ENCODE results near the gene ATG4A. TPM values are rescaled to one million over a fixed set of nuclear protein-coding genes. Genes with fewer than 3 reads are reported as not detected.

ATG4A gene
- total RNA-seq, 2 experiments from 2014 or later: 9.4 to 9.7 TPM

DNA sequence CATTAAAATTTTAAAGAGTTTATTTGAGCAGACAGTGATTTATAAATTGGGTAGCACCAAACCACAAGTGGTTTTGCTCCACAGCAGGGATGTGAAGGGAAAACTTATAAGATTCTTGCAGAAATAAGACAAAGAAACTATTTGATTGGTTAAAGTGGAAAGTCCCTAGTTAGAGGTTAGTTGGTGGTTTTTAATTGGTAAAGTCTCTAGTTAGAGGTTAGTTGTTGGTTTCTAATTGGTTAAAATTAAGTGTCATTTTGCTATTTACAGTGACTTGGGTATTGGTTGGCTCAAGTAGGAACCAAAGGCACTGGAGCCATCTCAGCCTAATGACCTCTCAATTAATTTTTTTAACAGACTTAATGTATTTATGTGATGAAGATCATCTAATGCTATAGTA, 23.0 kb downstream of the ATG4A start:
- ChIA-PET CTCF (no interaction called here), POLR2A (no interaction called here)

DNA sequence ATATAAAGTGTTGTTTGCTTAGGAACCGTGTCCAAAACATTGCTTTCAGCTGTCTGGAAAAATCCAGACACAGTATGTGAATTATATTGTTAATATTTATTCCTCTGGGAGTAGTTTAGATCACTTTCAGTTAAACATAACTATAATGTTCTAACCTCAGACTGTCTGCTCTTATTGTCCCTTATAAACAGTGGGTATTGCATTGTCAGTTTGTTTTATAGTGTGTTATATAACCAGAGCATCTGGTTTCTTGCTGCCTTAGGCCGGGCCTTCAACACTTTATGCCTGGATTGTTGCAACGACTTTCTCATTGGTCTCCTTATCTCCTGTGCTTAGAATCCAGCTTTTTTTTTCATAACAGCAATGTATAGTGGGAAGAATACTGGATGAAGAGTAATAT, 26.4 kb downstream of the ATG4A start:
- ChIA-PET CTCF (no interaction called here), POLR2A (no interaction called here)

DNA sequence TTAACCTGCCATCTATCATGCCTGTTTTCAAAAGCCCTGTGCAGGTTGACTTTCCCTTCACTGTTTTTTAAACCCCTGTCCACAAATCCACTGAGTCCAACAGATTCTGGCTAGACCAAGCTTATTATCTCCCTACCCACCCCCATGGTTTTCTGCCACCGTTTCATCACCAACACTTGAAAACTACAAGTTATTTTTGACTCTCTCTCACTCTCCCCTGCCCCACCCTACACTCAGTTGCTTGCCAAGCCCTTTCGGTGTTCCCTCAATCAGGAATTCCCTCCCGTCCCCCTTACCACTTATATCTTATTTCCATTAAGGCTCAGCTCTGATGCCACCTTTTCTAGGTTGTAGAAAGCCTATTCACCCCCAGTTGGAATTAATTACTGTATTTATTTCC, 29.7 kb downstream of the ATG4A start:
- ChIA-PET POLR2A (no interaction called here), CTCF (no interaction called here)

DNA sequence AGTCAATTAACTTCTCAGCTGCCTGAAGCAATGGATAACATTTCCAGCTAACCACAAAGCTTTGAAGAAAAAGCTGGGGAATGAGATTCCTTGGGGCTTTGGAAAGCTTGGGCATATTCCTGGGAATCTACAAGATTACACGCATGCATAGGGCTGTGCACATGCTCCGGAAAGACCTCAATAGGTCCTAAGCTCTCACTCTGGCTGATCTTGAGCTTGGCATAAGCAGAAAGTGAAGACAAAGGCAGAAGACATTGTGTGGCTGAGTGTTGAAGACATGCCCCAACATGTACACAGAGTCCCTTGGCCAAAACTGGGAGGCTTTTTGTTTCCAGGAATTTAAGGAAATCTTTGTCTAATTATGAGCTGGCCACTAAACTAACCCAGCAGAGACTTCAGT, 31.2 kb downstream of the ATG4A start:
- CTCF ChIA-PET: no interaction called here
- POLR2A ChIA-PET: no interaction called here

DNA sequence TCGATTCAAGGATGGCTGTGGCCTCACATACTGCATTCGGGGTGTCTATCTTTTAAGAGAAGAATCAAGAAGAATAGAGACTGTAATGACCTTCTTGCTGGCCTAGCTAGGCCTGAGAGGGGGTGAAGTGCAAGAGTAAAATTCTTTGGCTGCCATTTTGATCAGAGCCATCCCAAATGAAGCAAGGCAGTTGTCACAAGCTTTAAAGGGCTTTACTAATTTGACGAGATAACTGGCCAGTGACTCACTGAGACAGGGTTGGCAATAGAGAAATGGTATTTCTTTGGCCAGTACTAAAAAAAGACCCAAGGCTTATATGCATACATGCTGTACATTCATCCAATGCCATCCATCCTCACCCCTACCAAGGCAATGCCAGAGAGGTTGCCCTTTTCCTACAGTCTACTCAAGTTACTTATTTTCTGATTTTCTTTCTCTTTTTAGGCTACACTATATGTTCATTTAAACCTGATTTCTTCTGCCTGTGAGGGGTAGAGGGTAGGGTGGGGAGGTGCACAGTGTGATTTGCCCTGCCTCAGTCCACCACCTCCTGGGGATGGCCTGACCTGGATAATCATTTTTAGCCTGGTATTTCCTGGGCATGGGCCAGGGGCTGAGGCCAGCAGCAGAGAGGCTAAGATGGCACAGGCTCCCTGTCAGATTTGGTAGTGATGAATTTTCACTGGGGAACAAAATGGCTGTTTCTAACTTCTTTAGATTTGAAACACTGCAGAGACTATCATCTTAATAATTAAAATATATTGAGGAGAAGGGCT, 32.2 kb downstream of the ATG4A start:
- POLR2A ChIA-PET: no interaction called here
- CTCF ChIA-PET: no interaction called here

DNA sequence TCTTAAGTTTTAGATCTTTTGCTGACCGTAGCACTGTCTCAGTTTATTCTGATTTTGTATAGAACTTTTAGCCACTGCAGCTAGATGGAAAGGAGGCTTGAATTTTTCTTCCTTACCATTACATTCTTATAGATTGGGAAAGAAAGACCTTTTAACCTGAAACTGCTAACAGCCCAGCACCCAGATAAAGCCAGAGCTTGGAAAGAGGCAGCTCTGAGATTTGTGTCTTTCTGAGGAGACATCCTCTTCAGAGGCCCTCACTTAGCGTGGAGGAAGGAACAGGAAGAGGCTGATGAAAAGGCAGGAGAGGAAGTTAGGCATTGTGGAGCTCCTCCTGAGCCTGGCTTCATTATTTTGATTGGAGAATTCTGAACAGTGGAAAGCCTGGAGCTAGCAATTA, 35.1 kb downstream of the ATG4A start:
- POLR2A ChIA-PET: no interaction called here
- CTCF ChIA-PET: no interaction called here

DNA sequence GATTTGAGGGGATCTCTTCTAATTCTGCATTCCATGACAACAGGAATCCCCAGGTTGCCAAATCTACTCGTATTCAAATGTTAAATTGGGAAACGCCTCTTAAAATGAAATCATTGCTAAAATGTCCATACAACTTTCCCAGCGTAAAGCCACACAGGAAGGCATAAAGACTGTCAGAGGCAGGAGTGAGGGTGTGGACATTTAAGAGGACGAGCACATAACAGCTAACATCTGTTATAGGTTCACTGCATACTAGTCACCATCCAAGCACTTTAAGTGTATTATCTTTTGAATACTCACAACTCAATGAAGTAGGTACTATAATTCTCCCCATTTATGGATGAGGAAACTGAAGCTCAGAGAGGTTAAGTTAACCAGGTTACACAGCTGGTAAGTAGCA, 35.6 kb downstream of the ATG4A start:
- ChIA-PET POLR2A (no interaction called here), CTCF (no interaction called here)

DNA sequence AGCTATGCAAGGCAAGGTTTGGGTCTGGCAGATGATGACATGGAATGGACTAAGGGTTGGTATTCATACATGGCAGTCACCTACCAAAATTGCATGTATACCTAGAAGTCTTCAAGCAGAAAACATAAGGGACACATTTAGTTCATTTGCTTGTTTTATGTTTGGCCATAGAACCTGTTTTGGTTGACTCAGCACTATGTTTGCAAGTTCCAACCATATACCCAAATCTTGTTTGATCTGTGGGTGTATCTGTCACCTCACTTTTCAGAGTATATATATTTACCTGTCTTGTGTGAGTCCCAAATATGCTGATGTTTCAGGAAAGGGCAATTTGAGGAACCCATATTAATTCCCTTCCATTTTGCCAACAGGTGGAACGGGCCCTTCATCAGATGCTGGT, 39.3 kb downstream of the ATG4A start:
- ChIA-PET POLR2A (no interaction called here), CTCF (no interaction called here)

DNA sequence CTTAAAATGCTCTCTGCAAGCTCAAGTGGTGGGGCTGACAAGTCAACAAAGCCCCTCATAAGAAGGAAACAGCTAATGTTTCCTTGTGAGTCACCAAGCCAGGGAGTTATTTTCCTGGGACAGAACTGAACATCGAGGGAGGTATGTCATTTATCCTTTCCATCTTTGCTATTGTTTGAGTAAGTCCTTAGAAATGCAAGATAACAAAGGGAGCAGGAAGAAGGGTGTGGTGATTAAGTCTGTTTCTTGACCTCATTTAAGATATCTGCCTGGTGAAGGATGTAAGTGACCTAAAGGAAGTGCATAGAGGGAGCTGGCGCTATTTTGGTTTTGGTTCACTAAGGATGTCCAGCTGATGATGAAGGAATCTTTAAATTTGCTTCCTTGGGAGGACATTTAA, 39.9 kb downstream of the ATG4A start:
- ChIA-PET CTCF (no interaction called here), POLR2A (no interaction called here)

DNA sequence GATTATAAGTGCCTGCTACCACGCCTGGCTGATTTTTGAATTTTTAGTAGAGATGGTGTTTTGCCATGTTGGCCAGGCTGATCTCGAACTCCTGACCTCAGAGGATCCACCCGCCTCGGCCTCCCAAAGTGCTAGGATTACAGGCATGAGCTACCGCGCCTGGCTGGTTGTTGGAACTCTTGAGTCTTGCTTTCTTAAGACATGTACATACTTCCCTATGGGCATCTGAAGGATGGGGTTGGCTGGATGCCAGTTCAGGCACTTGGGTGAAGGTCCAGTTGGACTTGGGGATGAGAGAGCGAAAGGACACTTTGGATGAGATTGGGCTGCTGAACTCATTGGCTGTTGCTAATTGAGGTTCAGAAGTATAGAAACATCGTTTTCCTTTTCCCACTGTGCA, 40.5 kb downstream of the ATG4A start:
- CTCF ChIA-PET: no interaction called here

DNA sequence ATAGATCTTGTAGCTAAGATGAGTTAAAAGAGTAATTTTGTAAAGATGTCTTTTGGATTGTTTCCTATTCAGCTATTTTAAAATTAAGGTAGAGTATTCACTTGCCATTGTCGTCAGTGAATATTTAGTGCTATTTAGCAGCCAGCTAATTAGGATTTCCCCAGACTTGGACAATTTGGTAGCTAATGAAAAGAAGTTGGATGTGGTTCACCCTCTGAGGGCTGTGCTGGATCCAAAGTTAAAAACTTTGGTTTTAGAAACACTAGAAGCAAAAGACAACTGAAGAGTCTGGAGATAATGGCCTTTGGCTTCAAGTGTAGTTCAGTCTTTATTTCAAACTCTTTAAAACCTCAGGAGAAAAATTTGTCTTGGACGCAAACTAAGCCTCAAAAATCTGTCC, 41.3 kb downstream of the ATG4A start:
- ChIA-PET POLR2A (no interaction called here), CTCF (no interaction called here)

More for the DNA sequence above, 40.5 kb downstream of the ATG4A start:
- POLR2A ChIA-PET: no interaction called here

DNA sequence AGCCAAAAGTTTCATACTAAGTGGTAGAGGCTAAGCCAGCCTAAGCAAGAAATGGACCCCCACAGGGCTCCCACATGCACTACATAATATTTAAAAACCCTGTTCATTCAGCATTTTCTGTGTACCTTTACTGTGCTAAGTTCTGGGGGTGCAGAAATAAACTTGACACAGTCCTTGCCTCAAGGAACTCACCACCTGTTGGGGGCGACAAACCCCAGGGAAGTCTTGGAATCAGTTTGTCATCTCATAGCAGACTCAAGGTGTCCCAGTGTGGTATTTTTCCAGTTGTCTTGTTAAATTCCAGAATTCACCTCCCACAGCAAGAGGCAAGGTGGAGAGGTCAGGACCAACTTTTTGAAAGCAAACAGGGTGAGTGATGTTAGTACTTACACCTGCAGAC, 43.1 kb downstream of the ATG4A start:
- ChIA-PET POLR2A (no interaction called here), CTCF (no interaction called here)

DNA sequence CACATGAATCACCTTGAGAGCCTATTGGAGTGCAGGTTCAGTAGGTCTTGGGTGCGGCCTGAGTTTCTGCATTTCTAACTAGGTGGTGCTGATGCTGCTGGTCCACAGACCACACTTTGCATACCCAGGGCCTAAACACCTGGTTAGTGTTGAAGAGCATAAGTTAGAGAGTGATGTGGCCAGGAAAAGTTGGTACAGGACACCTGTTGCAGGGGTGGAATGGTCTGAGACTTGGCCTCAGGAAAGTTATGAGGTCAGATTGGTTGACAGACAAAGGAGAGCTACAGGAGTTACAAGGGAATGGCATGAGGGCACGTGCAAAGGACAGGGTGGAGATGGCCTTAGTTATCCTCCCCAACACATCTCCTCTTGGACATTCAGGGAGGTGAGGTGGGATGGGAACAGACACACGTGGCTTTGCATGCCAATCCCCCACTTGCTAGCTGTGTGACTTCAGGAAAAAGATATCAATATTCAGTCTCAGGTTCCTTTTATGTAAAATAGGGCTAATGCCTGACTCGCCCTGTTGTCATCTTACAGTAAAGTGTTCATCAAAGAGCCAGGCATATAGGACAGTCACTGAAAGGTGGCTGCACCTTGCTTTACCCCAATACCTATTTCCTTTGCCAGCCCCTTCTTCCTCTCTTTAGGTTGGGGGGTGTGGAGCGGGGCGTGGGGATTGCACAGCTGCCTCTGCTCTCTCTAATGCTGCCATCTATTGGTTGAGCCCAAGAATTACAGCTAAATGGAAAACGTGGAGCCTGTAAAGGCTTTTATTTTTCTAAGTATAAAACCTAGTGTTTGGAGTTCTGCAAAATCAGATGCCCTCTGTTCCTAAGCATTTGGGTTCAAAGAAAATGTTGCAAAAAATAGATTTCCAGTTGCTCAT, 47.5 kb downstream of the ATG4A start:
- POLR2A ChIA-PET: no interaction called here
- CTCF ChIA-PET: no interaction called here

DNA sequence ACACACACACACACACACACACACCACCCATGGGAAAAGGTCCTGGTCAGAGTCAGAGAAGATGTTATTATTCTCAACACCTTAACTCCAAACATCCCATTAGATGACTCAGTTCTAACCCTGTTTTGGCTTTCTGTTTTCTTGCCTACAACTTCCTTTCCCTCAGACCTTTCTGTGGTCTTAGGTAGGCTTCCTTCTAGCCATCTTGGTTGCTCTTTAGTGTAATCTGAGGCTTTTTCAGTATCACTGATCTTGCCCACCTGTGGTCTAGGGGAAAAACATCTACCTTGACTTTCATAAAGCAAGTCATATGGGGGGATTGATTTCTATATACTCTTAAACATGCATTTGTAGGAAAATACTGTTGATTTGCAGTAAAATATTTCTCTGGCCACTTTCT, 56.9 kb downstream of the ATG4A start:
- ChIA-PET POLR2A (no interaction called here), CTCF (no interaction called here)

DNA sequence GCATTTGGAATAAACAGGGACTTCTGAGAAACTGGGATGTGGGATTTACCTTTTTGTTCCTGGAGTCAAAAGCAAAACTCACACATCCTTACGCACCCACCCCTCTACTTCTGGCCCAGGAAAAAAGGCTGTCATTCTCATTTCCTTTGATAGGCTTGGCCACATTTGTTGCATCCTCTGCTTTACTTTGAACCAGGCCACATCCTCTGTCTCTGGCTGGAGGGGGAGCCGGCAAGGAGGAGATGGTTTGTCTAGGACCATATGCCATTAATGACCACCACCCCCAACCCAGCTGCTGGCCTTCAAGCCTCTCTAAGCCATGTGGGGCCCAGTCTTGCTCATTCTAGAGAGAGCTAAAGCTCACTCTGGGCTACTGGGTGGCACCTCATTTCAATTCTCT, 64.5 kb downstream of the ATG4A start:
- CTCF ChIA-PET: no interaction called here
- POLR2A ChIA-PET: no interaction called here

DNA sequence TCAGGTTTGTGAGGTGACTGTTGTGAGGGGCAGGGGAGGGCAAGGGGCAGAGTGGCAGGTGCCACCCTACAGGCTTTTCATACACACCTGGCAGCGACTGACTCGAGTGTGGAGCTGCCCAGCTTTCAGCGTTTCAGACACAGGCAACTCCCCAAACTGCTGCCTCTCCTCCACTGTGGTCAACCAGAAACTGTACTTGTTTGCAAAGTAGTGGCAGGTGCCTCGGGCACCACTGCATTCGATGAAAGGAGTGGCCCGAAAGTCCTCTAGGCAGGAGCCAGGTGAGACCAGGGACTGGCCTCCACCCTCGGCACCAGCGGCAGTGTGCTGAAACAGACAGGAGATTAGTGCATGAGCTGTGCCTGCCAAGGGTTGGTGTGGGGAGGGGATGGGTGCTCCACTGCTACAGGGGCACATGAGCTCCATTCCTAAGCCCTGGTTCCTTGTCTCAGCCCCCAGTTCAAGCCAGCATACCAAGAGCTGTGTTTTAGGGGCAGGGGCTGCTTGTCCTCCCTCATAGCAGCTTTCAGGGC, 65.4 kb downstream of the ATG4A start:
- ChIA-PET POLR2A (no interaction called here), CTCF (interaction anchor here (0.6 kb wide), 1 partner anchor 1718 kb away, joined by 3 read pairs; no protein-coding TSS in a partner anchor)

DNA sequence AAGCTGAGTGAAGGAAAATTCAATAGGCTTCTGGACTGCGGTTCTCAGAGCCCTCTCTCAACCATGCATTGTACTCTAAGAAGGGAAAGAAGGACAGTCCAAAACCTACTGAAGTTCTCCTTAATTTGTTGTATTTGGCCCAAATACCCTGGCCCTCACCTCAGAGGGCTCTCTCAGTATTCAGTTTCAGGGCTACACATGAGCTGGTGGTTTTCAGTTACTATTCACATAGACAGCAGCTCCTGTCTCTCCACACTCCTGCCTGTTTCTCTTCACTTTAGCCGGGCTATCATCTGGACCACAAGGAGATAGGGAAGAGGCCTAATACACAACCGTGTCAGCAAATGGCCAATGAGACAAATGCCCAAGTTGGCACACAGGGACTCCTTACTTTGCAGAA, 66.0 kb downstream of the ATG4A start:
- ChIA-PET CTCF (no interaction called here), POLR2A (no interaction called here)

DNA sequence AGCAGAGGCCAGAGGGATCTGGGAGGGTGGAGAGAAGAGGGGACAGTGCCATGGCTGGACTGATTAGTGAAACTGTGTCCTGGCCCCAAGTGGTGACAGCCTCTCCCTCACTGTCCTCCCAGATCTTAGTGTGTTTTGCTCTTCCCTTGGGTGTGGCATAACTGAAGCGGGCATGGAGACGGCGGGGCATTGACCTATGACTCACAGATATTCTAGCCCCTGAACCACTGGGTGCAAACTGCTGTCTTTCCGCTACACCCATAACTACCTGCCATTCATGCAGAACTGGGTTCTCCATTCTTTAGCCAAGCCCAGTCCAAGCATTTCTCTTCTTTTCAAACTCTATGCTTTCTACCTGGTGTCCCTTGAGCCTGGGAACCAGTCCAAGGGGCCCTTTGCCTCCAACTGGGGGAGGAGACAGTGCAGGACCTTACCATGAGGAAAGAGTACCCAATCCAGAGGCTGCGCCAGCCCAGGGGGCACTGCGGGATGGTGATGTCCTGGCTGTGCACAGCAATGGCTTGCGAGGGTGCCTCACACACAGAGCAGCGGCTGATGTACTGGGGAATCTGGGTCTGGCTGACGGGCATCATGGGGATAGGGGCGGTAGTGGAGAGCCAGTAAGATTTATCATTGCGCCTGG, 67.6 kb downstream of the ATG4A start:
- ChIA-PET CTCF (no interaction called here), POLR2A (no interaction called here)

DNA sequence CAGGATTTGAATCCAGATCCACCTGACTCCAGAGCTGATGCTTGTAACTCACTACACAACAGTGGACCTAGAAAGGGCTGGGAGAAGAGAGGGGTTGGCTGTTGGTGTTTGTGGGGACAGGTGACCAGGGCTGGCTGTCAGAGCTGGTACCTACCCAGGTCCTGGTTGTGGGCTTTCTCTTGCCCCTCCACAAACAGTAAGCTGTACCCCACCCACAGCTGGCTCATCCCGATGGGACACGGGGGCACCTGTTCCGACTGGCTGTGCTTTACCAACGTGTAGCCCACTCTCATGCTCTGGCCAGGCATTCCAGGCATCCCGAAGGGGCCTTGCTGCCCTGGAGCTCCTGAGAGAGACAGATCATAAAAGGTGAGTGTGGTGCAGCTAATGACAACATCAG, 68.7 kb downstream of the ATG4A start:
- ChIA-PET POLR2A (no interaction called here), CTCF (no interaction called here)

DNA sequence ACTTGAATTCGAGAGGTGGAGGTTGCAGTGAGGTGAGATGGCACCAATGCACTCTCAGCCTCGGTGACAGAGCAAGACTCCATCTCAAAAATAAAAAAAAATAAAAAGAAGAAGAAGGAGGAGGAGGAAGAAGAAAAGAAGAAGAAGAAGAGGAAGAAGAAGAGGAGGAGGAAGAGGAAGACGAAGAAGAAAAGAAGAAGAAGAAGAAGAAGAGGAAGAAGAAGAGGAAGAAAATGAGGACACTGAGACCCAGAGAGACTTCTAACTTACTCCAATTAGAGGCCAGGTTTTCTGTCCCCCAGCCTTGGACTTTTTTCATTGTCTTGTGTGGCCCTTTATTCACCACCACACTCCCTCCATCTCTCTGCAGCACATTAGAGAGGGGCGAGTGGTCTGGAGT, 70.7 kb downstream of the ATG4A start:
- ChIA-PET POLR2A (no interaction called here), CTCF (no interaction called here)

Measured in activated CD8-positive, alpha-beta memory T cell treated with anti-CD3 and anti-CD28 coated beads for 36 hours (primary cell).